ENCODE results near the gene NCAN.

The NCAN gene

GRCh38 chr19:19257836-19258588 is 46.3 kb downstream of the NCAN start:
- Histone ChIP-seq H3K4me1 (ENCODE audit: insufficient read depth, low read length) (peaks cover 3% of the 10 kb centered on the region; the same call in 1 of the 2 replicates), H3K4me3 (ENCODE audit: low read length) (no peak overlapping the region), H3K9ac (ENCODE audit: low read depth, low read length) (no peak overlapping the region), H3K27me3 (ENCODE audit: insufficient read depth, low read length) (peaks cover 48% of the 10 kb centered on the region), H3K36me3 (ENCODE audit: insufficient read depth, low read depth, low read length) (no peaks in the 10 kb centered on the region), H3K9me3 (ENCODE audit: insufficient read depth, low read depth, low read length) (no peaks in the 10 kb centered on the region), H3K27ac (ENCODE audit: low read length) (no peak overlapping the region)

- H3K36me3 ChIP-seq (ENCODE audit: insufficient read depth, low read depth, low read length) = no peaks in the 10 kb centered on the region
- no peak overlapping the region for H3K9ac ChIP-seq (ENCODE audit: low read depth, low read length)
- H3K27me3 ChIP-seq (ENCODE audit: insufficient read depth, low read length) = peaks cover 51% of the 10 kb centered on the region
- no peak overlapping the region for H3K27ac ChIP-seq (ENCODE audit: low read length)
- peaks cover 3% of the 10 kb centered on the region; the same call in 1 of the 2 replicates for H3K4me1 ChIP-seq (ENCODE audit: insufficient read depth, low read length)
- H3K4me3 ChIP-seq (ENCODE audit: low read length) = no peak overlapping the region
- H3K9me3 ChIP-seq (ENCODE audit: insufficient read depth, low read depth, low read length) = no peaks in the 10 kb centered on the region
These were observed 47.0 kb downstream of the NCAN start for GRCh38 chr19:19258589-19259338.

GRCh38 chr19:19259741-19260140 is 48.0 kb downstream of the NCAN start:
- Histone ChIP-seq H3K27ac (ENCODE audit: low read length) (no peak overlapping the region), H3K36me3 (ENCODE audit: insufficient read depth, low read depth, low read length) (no peaks in the 10 kb centered on the region), H3K27me3 (ENCODE audit: insufficient read depth, low read length) (peaks cover 49% of the 10 kb centered on the region), H3K4me1 (ENCODE audit: insufficient read depth, low read length) (peaks cover 3% of the 10 kb centered on the region; the same call in 1 of the 2 replicates), H3K9ac (ENCODE audit: low read depth, low read length) (no peak overlapping the region), H3K9me3 (ENCODE audit: insufficient read depth, low read depth, low read length) (no peaks in the 10 kb centered on the region), H3K4me3 (ENCODE audit: low read length) (no peak overlapping the region)

GRCh38 chr19:19260417-19261214 is 48.9 kb downstream of the NCAN start:
- H3K27ac ChIP-seq (ENCODE audit: low read length) = no peak overlapping the region
- peaks cover 43% of the 10 kb centered on the region for H3K27me3 ChIP-seq (ENCODE audit: insufficient read depth, low read length)
- H3K9ac ChIP-seq (ENCODE audit: low read depth, low read length) = peak overlapping the region; percentile 58; the same call in 1 of the 2 replicates
- peak overlapping the region; percentile 79 for H3K4me3 ChIP-seq (ENCODE audit: low read length)
- H3K9me3 ChIP-seq (ENCODE audit: insufficient read depth, low read depth, low read length) = no peaks in the 10 kb centered on the region
- peaks cover 3% of the 10 kb centered on the region; the same call in 1 of the 2 replicates for H3K4me1 ChIP-seq (ENCODE audit: insufficient read depth, low read length)
- H3K36me3 ChIP-seq (ENCODE audit: insufficient read depth, low read depth, low read length) = no peaks in the 10 kb centered on the region

GRCh38 chr19:19261350-19262189 is 49.8 kb downstream of the NCAN start:
- peak overlapping the region; percentile 58; the same call in 1 of the 2 replicates for H3K9ac ChIP-seq (ENCODE audit: low read depth, low read length)
- no peak overlapping the region for H3K27ac ChIP-seq (ENCODE audit: low read length)
- H3K4me3 ChIP-seq (ENCODE audit: low read length) = peak overlapping the region; percentile 79
- peaks cover 37% of the 10 kb centered on the region for H3K27me3 ChIP-seq (ENCODE audit: insufficient read depth, low read length)
- H3K9me3 ChIP-seq (ENCODE audit: insufficient read depth, low read depth, low read length) = no peaks in the 10 kb centered on the region
- peaks cover 3% of the 10 kb centered on the region; the same call in 1 of the 2 replicates for H3K4me1 ChIP-seq (ENCODE audit: insufficient read depth, low read length)
- H3K36me3 ChIP-seq (ENCODE audit: insufficient read depth, low read depth, low read length) = no peaks in the 10 kb centered on the region

- no peaks in the 10 kb centered on the region for H3K9me3 ChIP-seq (ENCODE audit: insufficient read depth, low read depth, low read length)
- H3K4me3 ChIP-seq (ENCODE audit: low read length) = peak overlapping the region; percentile 79
- H3K27ac ChIP-seq (ENCODE audit: low read length) = no peak overlapping the region
- H3K36me3 ChIP-seq (ENCODE audit: insufficient read depth, low read depth, low read length) = no peaks in the 10 kb centered on the region
- H3K4me1 ChIP-seq (ENCODE audit: insufficient read depth, low read length) = peaks cover 3% of the 10 kb centered on the region; the same call in 1 of the 2 replicates
- no peak overlapping the region for H3K9ac ChIP-seq (ENCODE audit: low read depth, low read length)
- peaks cover 37% of the 10 kb centered on the region for H3K27me3 ChIP-seq (ENCODE audit: insufficient read depth, low read length)
These were observed 50.7 kb downstream of the NCAN start for GRCh38 chr19:19262190-19263057.

GRCh38 chr19:19263886-19264487 is 52.2 kb downstream of the NCAN start:
- Histone ChIP-seq H3K4me1 (ENCODE audit: insufficient read depth, low read length) (peaks cover 3% of the 10 kb centered on the region; the same call in 1 of the 2 replicates), H3K4me3 (ENCODE audit: low read length) (no peak overlapping the region), H3K9ac (ENCODE audit: low read depth, low read length) (no peak overlapping the region), H3K27ac (ENCODE audit: low read length) (no peak overlapping the region), H3K27me3 (ENCODE audit: insufficient read depth, low read length) (peaks cover 37% of the 10 kb centered on the region), H3K9me3 (ENCODE audit: insufficient read depth, low read depth, low read length) (no peaks in the 10 kb centered on the region), H3K36me3 (ENCODE audit: insufficient read depth, low read depth, low read length) (no peaks in the 10 kb centered on the region)

- no peaks in the 10 kb centered on the region; the same call in 1 of the 2 replicates for H3K4me1 ChIP-seq (ENCODE audit: insufficient read depth, low read length)
- H3K27ac ChIP-seq (ENCODE audit: low read length) = no peak overlapping the region
- no peaks in the 10 kb centered on the region for H3K9me3 ChIP-seq (ENCODE audit: insufficient read depth, low read depth, low read length)
- H3K4me3 ChIP-seq (ENCODE audit: low read length) = no peak overlapping the region
- H3K27me3 ChIP-seq (ENCODE audit: insufficient read depth, low read length) = peaks cover 25% of the 10 kb centered on the region
- H3K9ac ChIP-seq (ENCODE audit: low read depth, low read length) = no peak overlapping the region
- H3K36me3 ChIP-seq (ENCODE audit: insufficient read depth, low read depth, low read length) = no peaks in the 10 kb centered on the region
These were observed 55.5 kb downstream of the NCAN start for GRCh38 chr19:19267305-19267704.

- no peak overlapping the region for H3K27ac ChIP-seq (ENCODE audit: low read length)
- peaks cover 17% of the 10 kb centered on the region for H3K27me3 ChIP-seq (ENCODE audit: insufficient read depth, low read length)
- H3K9me3 ChIP-seq (ENCODE audit: insufficient read depth, low read depth, low read length) = no peaks in the 10 kb centered on the region
- no peak overlapping the region for H3K9ac ChIP-seq (ENCODE audit: low read depth, low read length)
- H3K4me1 ChIP-seq (ENCODE audit: insufficient read depth, low read length) = no peaks in the 10 kb centered on the region
- no peaks in the 10 kb centered on the region for H3K36me3 ChIP-seq (ENCODE audit: insufficient read depth, low read depth, low read length)
- no peak overlapping the region for H3K4me3 ChIP-seq (ENCODE audit: low read length)
These were observed 57.0 kb downstream of the NCAN start for GRCh38 chr19:19268453-19269385.

All from iPS-20b (cell line).